GM23248 (cell line): ENCODE data around the gene TSPOAP1. TPM values are rescaled to one million over a fixed set of nuclear protein-coding genes. Genes with fewer than 3 reads are reported as not detected.

Experiments
- DNase-seq: peaks from one replicate; pipeline ENCODE4 v3.0.0-alpha.2; 2015
- H2AFZ ChIP-seq: fragments of 200-600 bp; sonication (generic); 2 replicates; pipeline ENCODE4 v1.6.1; 2016; ENCODE audit warnings: antibody characterized with exemption
- H3F3A ChIP-seq: fragments of 200-600 bp; sonication (generic); 2 replicates; pipeline ENCODE4 v1.6.1; 2016; ENCODE audit warnings: mild to moderate bottlenecking, antibody characterized with exemption, mixed run types; ENCODE audit not compliant: insufficient read depth
- H3K27ac ChIP-seq: fragments of 200-600 bp; sonication (generic); 2 replicates; pipeline ENCODE4 v1.5.1; 2016; ENCODE audit warnings: mild to moderate bottlenecking
- H3K27me3 ChIP-seq: fragments of 200-600 bp; sonication (generic); replicated peaks from 2 replicates; pipeline ENCODE4 v1.6.1; 2016; ENCODE audit warnings: mild to moderate bottlenecking; ENCODE audit not compliant: insufficient read depth
- H3K36me3 ChIP-seq: fragments of 200-600 bp; sonication (generic); 2 replicates; pipeline ENCODE4 v1.6.1; 2016; ENCODE audit warnings: low read depth, mild to moderate bottlenecking
- H3K4me1 ChIP-seq: fragments of 200-600 bp; sonication (generic); 2 replicates; pipeline ENCODE4 v1.6.1; 2016; ENCODE audit warnings: mild to moderate bottlenecking; ENCODE audit not compliant: insufficient read depth
- H3K4me2 ChIP-seq: fragments of 200-600 bp; sonication (generic); one replicate; pipeline ENCODE4 v1.6.1; 2016; ENCODE audit warnings: mild to moderate bottlenecking; ENCODE audit not compliant: unreplicated experiment
- H3K4me3 ChIP-seq: fragments of 200-600 bp; sonication (generic); 2 replicates; pipeline ENCODE4 v1.5.1; 2016; ENCODE audit warnings: mild to moderate bottlenecking
- H3K79me2 ChIP-seq: fragments of 200-600 bp; sonication (generic); 2 replicates; pipeline ENCODE4 v1.6.1; 2016; ENCODE audit warnings: mild to moderate bottlenecking; ENCODE audit not compliant: insufficient read depth
- H3K9ac ChIP-seq: fragments of 200-600 bp; sonication (generic); 2 replicates; pipeline ENCODE4 v1.6.1; 2016; ENCODE audit warnings: mild to moderate bottlenecking
- H3K9me2 ChIP-seq: fragments of 200-600 bp; sonication (generic); 2 replicates; pipeline ENCODE4 v1.6.1; 2016; ENCODE audit warnings: mixed run types, mild to moderate bottlenecking, moderate library complexity; ENCODE audit not compliant: insufficient read depth
- H3K9me3 ChIP-seq: fragments of 200-600 bp; sonication (generic); one replicate; pipeline ENCODE4 v1.6.1; 2017; ENCODE audit warnings: low read depth
- H4K20me1 ChIP-seq: fragments of 200-600 bp; sonication (generic); 2 replicates; pipeline ENCODE4 v1.6.0; 2016; ENCODE audit not compliant: insufficient read depth
- EZH2 ChIP-seq: fragments of 200-600 bp; sonication (generic); IDR thresholded peaks from 2 replicates; pipeline ENCODE4 v1.6.1; 2018; ENCODE audit warnings: antibody characterized with exemption, mild to moderate bottlenecking; ENCODE audit not compliant: insufficient read depth, poor library complexity, severe bottlenecking
- EZH2phosphoT487 ChIP-seq: fragments of 200-600 bp; sonication (generic); IDR thresholded peaks from 2 replicates; pipeline ENCODE4 v1.6.1; 2018; ENCODE audit warnings: antibody characterized with exemption, moderate library complexity, mild to moderate bottlenecking, low read depth; ENCODE audit not compliant: insufficient read depth
- WGBS, 2 experiments: methylation state at CpG; one replicate each; pipeline ENCODE4 v1.1.6; 2015 to 2017; ENCODE audit warnings: low lambda C conversion rate in 2 of 2, low coverage in 1 of 2; ENCODE audit errors: missing lambda C conversion rate in 2 of 2; 5-methylcytosine and 5-hydroxymethylcytosine counted together
- in situ Hi-C: fragments of 300-500 bp; cut with MboI; formaldehyde crosslinking; loops from 2 replicates; pipeline ENCODE4 v1.15.0; 2020
- polyA plus RNA-seq: library from polyadenylated mRNA; unstranded; fragments of >200 nt; fragmentation: Nextera tagmentation; extraction: Ambion mirVana; gene quantifications from 2 replicates; pipeline ENCODE4 v1.2.1, GENCODE V29; 2016
- total RNA-seq: library from RNA; depleted of rRNA; stranded (reverse); fragments of >200 nt; shearing (Covaris generic); gene quantifications from 2 replicates; pipeline ENCODE4 v1.2.3, GENCODE V29; 2014

TSPOAP1 gene
- total and polyA plus RNA-seq, 2 experiments from 2014 or later: 0.76 to 1.0 TPM

- Histone ChIP-seq H3K4me3 (no peak overlapping the region), H3K4me1 (no peaks in the 10 kb centered on the region), H3F3A (no peaks in the 10 kb centered on the region), H3K4me2 (no peak overlapping the region), H3K9ac (no peak overlapping the region), H3K9me2 (no peaks in the 10 kb centered on the region), H3K36me3 (no peaks in the 10 kb centered on the region), H3K9me3 (no peaks in the 10 kb centered on the region), H2AFZ (no peak overlapping the region), H3K79me2 (no peaks in the 10 kb centered on the region), H3K27me3 (no peaks in the 10 kb centered on the region), H4K20me1 (no peaks in the 10 kb centered on the region), H3K27ac (no peak overlapping the region)
- no peak for DNase-seq
- 31 to 50% methylated on average over 1 of the region's 1 CpG for WGBS, 2 experiments
- TF ChIP-seq EZH2phosphoT487 (no peak), EZH2 (no peak)
- in situ Hi-C loops: no loop called here
Observed at GRCh38 chr17:58312829-58313228, 15.8 kb downstream of the TSPOAP1 start.

DNA sequence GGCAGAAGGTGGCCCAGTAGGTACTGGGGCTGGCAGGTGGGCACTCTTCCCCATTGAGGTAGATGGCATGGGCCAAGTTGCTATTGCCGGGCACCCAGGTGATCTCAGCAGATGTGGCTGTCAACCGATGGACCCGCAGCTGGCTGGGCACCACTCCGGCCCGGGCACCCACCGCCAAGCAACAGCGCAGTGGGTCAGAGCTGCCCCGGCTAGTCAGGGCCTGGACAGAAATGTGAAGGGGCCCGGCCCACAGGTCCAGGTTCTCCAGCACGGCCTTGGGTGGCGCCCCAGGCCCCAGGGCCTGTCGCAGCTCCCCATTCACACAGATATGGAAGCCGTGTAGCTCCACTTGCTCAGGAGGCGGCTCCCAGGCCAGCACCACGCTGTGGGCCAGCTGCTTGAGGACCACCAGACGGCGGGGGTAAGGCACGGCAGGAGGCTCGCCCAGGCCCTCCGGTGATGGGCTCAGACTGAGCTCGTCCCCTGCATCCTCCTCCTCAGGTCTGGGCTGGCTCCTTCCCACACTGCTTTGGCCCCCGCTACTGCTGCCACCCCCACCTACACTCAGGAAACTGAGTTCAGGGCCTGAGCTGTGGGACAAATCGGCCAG is 16.5 kb downstream of the TSPOAP1 start:
- Histone ChIP-seq H3K27me3 (no peaks in the 10 kb centered on the region), H3K4me1 (no peaks in the 10 kb centered on the region), H3K4me2 (no peak overlapping the region), H3K9me3 (no peaks in the 10 kb centered on the region), H3K36me3 (no peaks in the 10 kb centered on the region), H2AFZ (no peak overlapping the region), H3K27ac (no peak overlapping the region), H3K9ac (no peak overlapping the region), H3K79me2 (no peaks in the 10 kb centered on the region), H3F3A (no peaks in the 10 kb centered on the region), H4K20me1 (no peaks in the 10 kb centered on the region), H3K4me3 (no peak overlapping the region), H3K9me2 (no peaks in the 10 kb centered on the region)
- in situ Hi-C loops: no loop called here
- DNase-seq: no peak
- 75 to 78% methylated on average over 22 to 23 of the region's 23 CpGs for WGBS, 2 experiments
- no peak for TF ChIP-seq EZH2
- TF ChIP-seq EZH2phosphoT487: no peak

GRCh38 chr17:58311429-58311894 is 17.1 kb downstream of the TSPOAP1 start:
- Histone ChIP-seq H3K79me2 (no peaks in the 10 kb centered on the region), H3K4me1 (no peaks in the 10 kb centered on the region), H3K4me2 (no peak overlapping the region), H4K20me1 (no peaks in the 10 kb centered on the region), H3K27ac (no peak overlapping the region), H2AFZ (no peak overlapping the region), H3K27me3 (no peaks in the 10 kb centered on the region), H3K9me2 (no peaks in the 10 kb centered on the region), H3K9ac (no peak overlapping the region), H3F3A (no peaks in the 10 kb centered on the region), H3K9me3 (no peaks in the 10 kb centered on the region), H3K36me3 (no peaks in the 10 kb centered on the region), H3K4me3 (no peak overlapping the region)
- TF ChIP-seq EZH2phosphoT487 (no peak), EZH2 (no peak)
- WGBS, 2 experiments: 81 to 83% methylated on average over 9 of the region's 9 CpGs
- in situ Hi-C loops: no loop called here
- no peak for DNase-seq

- Histone ChIP-seq H3K4me2 (no peak overlapping the region), H3K27ac (no peak overlapping the region), H3K79me2 (no peaks in the 10 kb centered on the region), H3K36me3 (no peaks in the 10 kb centered on the region), H3K9me3 (no peaks in the 10 kb centered on the region), H3F3A (no peaks in the 10 kb centered on the region), H3K27me3 (no peaks in the 10 kb centered on the region), H2AFZ (no peak overlapping the region), H3K4me3 (no peak overlapping the region), H3K4me1 (no peaks in the 10 kb centered on the region), H4K20me1 (no peaks in the 10 kb centered on the region), H3K9ac (no peak overlapping the region), H3K9me2 (no peaks in the 10 kb centered on the region)
- WGBS, 2 experiments: 68% methylated on average over 21 to 23 of the region's 23 CpGs
- no peak for TF ChIP-seq EZH2phosphoT487
- no peak for TF ChIP-seq EZH2
- no peak for DNase-seq
- in situ Hi-C loops: no loop called here
Observed at GRCh38 chr17:58310511-58311428, 17.8 kb downstream of the TSPOAP1 start.
